HuH-7 (cell line): Measurements from ENCODE around the gene F2RL1.
"Not testable (repeated sequence)": the region's sequence is repeated elsewhere in the genome, so short reads cannot be mapped to it uniquely, and the experiment has no call there.

Experiments
- DNase-seq: peaks from one replicate; pipeline ENCODE4 v3.0.0; 2011; ENCODE audit warnings: low spot score

Gene F2RL1

GRCh38 chr5:76850543-76851145 is 31.8 kb downstream of the F2RL1 start:
- no peak for DNase-seq

GRCh38 chr5:76851728-76852369 is 33.0 kb downstream of the F2RL1 start:
- no peak for DNase-seq

- DNase-seq = no peak
Observed at GRCh38 chr5:76852772-76853171, 33.9 kb downstream of the F2RL1 start.

GRCh38 chr5:76853741-76854140 is 34.9 kb downstream of the F2RL1 start:
- DNase-seq = not testable (repeated sequence)

GRCh38 chr5:76854644-76855043 is 35.8 kb downstream of the F2RL1 start:
- no peak for DNase-seq

- not testable (repeated sequence) for DNase-seq
Observed at GRCh38 chr5:76855501-76855900, 36.7 kb downstream of the F2RL1 start.

GRCh38 chr5:76855961-76856360 is 37.1 kb downstream of the F2RL1 start:
- DNase-seq = no peak

- DNase-seq = not testable (repeated sequence)
Observed at GRCh38 chr5:76856800-76857199, 38.0 kb downstream of the F2RL1 start.

- no peak for DNase-seq
Observed at GRCh38 chr5:76859591-76860247, 40.9 kb downstream of the F2RL1 start.

- no peak for DNase-seq
Observed at GRCh38 chr5:76861612-76862011, 42.8 kb downstream of the F2RL1 start.

- no peak for DNase-seq
Observed at GRCh38 chr5:76863001-76863400, 44.2 kb downstream of the F2RL1 start.

GRCh38 chr5:76866503-76866902 is 47.7 kb downstream of the F2RL1 start:
- no peak for DNase-seq

- no peak for DNase-seq
Observed at GRCh38 chr5:76867038-76867437, 48.2 kb downstream of the F2RL1 start.

GRCh38 chr5:76867827-76868693 is 49.2 kb downstream of the F2RL1 start:
- DNase-seq = peak; percentile 52

GRCh38 chr5:76870046-76870445 is 51.2 kb downstream of the F2RL1 start:
- no peak for DNase-seq

- no peak for DNase-seq
Observed at GRCh38 chr5:76874088-76874581, 55.3 kb downstream of the F2RL1 start.
